ENCODE results near the gene FRYL.

The FRYL gene

GRCh38 chr4:48604527-48604926 is 175.6 kb downstream of the FRYL start:
- DNase-seq (ENCODE audit: low spot score), result no peak

- DNase-seq (ENCODE audit: low spot score), result no peak
These were observed 176.0 kb downstream of the FRYL start for GRCh38 chr4:48604041-48604440.

DNA sequence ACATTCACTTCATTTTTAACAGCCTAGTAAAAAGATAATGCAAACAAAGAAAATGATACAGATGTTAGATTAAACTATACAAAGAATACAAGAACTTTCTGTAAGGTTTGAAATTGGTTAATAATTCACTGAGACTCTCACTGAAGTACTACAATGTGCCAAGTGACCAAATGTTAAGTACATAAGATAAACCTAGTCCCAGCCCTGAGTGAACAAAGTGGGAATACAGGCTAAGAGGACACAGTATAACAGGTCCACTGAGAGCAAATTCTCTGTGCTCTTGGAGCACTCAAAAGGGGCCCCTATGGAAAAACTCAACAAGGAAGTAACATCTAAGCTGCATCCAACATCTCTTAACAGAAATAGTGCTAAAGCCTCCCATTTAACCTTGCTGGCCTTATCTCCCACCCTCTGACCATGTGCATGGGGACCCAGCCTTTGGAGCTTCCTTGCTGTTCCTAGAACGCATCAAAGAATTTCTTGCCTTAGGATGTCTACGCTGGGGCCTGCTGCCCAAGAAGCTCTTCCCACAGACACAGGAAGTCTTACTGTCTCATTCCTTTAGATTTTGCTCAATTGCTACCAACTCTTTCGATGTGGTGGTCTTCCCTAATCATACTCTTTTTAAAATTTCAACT is 176.6 kb downstream of the FRYL start:
- no peak for DNase-seq (ENCODE audit: low spot score)

GRCh38 chr4:48602763-48603162 is 177.3 kb downstream of the FRYL start:
- no peak for DNase-seq (ENCODE audit: low spot score)

DNA sequence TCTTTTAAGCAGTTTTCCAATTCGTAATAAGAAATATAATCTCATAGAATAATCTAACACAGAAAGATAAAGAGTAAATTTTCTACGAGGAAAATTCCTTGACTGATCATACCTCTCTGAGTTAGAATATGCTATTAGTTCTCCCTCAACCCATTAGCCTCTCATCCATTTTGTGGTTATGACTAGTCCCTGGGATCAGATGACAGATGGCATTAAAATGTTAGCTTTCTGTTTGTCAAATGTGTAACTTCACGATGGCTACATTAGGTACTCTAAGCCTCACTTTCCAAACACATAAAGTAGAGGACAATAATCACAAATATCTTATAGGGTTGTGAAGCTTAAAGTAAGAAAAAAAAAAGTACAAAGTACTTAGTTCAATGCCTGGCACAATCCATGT is 177.9 kb downstream of the FRYL start:
- no peak for DNase-seq (ENCODE audit: low spot score)

DNA sequence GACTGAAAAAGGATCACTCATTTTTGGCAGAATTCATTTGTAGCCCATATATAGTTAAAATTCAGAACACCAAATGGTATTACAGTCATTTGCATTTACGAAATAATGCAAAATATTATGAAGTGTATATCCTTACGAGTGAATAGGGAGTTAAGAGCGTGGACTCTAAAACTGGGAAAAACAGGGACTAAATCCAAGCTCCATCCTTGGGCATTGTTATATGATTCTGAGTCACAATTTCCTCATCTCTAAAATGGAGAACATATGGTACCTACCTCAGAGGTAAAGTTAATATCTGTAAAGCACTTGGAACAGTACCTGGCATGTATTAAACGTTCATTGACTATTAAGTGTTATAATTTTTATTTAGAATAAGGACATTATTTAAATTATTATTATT is 183.7 kb downstream of the FRYL start:
- DNase-seq (ENCODE audit: low spot score), result no peak

GRCh38 chr4:48594180-48594579 is 185.9 kb downstream of the FRYL start:
- no peak for DNase-seq (ENCODE audit: low spot score)

GRCh38 chr4:48591372-48591771 is 188.7 kb downstream of the FRYL start:
- no peak for DNase-seq (ENCODE audit: low spot score)

DNA sequence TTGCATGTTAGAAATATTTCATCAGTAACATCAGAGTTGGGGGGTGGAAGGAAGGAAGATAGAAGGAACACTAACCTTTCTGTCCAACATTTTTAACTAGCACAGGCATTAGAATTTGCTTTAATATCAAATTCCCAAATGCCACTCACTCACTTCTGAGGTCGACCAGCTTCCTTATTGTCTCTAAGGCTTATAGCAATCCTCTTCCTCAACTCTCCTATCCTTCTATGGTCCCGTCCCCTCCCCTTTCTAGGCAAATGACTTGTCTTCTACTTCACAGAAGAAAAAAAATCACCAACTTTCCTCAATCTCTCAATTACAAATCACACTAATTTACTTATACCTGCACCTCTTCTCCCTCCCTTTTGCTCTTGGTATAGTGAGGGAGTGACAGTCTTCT is 189.2 kb downstream of the FRYL start:
- DNase-seq (ENCODE audit: low spot score), result no peak

- DNase-seq (ENCODE audit: low spot score), result no peak
These were observed 191.0 kb downstream of the FRYL start for GRCh38 chr4:48589098-48589445.

- DNase-seq (ENCODE audit: low spot score), result no peak
These were observed 191.6 kb downstream of the FRYL start for GRCh38 chr4:48588230-48589097.

DNA sequence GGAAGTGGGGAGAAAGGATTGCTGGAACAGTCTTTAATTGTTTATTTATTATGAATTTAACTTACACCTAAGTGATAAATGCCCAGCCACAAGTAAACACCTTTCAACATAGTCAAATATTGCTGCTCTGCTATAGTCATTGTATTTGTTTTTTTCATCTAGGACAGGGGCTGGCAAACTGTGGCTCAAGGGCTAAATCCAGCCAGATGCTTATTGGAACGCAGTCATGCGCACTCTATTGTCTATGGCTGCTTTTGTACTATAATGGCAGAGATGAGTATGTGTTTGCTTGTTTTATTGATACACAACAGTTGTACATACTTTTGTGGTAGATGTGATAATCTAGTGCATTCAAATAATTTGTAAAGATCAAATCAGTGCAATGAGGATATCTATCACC is 194.7 kb downstream of the FRYL start:
- DNase-seq (ENCODE audit: low spot score), result no peak

GRCh38 chr4:48578132-48578968 is 201.7 kb downstream of the FRYL start:
- peak; percentile 62 for DNase-seq (ENCODE audit: low spot score)

DNA sequence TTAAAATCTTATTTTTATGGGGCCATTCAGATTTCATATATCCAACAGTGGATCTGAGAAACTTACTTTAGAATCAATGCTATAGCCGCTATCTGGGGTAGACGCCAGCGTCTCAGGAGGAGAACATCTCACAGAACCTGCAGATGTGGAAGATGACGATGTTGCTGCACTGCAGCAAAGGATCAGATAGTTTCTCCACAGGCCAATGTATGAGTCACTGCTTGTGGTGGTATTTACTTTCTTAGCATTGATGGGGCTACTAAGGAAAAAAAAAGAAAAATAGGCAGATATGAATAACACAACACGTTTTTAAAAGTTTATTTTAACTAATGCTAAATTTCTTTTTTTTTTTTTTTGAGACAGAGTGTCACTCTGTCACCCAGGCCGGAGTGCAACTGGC is 204.1 kb downstream of the FRYL start:
- DNase-seq (ENCODE audit: low spot score), result no peak

GRCh38 chr4:48571471-48571870 is 208.6 kb downstream of the FRYL start:
- no peak for DNase-seq (ENCODE audit: low spot score)

GRCh38 chr4:48570646-48571220 is 209.3 kb downstream of the FRYL start:
- DNase-seq (ENCODE audit: low spot score), result no peak

DNA sequence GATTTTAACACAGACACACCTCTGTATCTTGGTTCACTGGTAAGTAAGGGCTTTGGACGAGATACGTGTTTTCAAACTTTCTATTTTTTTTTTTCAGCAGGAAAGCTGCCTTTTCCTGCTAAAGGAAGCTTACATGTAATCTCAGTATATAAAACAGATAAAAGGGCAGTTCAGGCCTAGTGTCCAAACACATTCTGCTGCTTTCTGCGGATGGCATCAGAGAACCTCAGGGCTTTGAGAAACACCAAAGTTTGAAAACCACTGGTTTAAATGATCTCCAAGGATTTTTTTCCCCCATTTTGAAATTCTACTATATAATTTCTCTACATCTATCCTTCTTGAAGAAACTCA is 214.1 kb downstream of the FRYL start:
- DNase-seq (ENCODE audit: low spot score), result no peak

DNA sequence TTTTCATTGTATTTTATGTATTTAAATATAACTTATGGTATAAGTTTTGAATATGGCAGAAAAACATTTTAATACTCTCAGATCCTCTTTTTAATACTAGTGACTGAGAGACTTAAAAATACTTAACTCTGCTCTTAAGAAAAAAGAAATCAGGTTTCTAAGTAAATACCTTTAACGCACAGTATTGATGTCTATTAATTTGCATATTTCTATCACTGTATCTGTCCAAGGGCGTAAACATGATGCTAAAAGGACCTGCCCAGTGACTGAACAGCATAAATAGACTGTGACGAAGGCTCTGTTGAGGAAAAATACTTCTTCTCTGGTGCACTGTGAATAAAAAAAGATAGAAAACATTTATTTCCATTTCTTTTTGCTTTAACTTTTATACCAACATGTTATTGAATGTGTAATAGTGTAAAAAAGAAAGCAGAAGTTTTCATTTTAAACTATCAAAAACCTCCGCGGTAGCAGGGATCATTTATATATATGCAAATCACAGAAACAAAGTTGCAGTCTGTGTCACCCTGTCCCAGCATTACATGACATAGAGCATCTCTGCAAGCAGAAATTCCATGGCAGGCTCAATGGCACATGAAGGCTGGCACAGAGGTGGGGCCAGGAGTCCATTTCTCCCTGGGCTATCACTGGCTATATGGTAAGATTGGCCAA is 214.6 kb downstream of the FRYL start:
- no peak for DNase-seq (ENCODE audit: low spot score)

DNA sequence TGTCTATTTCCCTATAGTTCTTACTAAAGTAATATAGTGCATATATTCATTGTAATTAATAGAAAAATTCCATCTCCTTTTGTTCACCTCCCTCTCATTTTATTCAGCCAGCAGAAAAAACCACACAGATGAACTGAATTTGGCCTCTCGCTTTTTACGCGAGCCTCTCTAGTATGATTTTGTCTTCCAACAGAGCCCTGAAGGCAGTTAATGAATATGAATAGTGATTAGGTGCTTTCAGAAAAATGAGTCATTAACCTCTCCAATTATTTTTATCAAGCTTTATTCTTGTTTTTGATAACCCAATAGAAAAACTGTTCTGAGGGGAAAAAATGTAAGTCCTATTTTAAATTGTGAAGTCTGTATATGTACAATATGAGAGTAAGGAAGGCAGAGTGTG is 215.9 kb downstream of the FRYL start:
- DNase-seq (ENCODE audit: low spot score), result no peak

DNA sequence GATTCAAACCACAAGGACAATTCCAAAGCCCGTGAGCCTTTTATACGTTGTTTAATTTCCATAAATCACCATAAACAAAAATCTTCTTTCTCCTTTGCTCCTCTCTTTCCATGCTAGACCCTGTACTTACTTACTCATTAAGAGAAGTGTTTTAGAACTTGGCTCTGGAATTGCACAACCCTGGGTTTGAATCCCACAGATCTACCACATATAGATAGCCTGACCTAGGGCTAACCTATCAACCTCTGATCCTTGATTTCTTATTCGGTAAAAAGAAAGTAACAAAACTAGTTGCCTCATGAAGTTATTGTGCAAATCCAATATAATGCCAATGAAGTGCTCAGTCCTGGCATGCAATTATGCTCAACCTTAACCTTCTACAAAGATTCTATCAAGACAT is 221.3 kb downstream of the FRYL start:
- no peak for DNase-seq (ENCODE audit: low spot score)

DNA sequence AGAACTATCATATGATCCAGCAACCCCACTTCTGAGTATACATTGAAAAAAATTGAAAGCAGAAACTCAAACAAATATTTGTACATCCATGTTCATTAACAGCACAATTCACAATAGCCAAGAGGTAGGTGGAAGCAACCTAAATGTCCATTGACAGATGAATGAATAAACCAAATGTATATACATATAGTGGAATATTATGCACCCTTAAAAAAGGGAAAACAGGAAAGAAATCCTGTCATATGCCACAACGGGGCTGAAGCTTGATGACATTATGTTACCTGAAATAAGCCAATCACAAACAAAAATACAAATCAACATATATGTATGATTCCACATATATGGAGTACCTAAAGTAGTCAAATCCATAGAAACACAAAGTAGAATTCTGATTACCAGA is 222.1 kb downstream of the FRYL start:
- DNase-seq (ENCODE audit: low spot score), result no peak

DNA sequence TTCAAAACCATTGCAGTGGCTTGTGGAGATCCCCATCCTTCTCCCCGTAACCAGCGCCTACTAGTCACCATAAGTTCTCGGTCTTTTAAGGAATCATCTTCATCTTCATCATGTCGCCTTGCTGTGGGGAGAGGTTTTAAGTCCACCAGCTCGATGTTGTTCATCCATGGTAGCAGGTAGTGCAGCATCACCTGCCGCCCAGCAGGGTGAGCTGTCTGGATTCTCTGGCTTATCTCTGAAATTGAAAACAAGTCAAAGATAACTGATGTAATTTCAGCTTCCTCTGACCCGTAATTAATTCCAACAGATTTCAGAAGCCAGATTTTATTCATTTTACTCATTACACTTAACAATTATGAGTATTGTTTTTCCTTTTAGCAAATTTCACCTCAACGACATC is 222.6 kb downstream of the FRYL start:
- no peak for DNase-seq (ENCODE audit: low spot score)
